ENCODE measurements around the gene CDC14B.

DNA sequence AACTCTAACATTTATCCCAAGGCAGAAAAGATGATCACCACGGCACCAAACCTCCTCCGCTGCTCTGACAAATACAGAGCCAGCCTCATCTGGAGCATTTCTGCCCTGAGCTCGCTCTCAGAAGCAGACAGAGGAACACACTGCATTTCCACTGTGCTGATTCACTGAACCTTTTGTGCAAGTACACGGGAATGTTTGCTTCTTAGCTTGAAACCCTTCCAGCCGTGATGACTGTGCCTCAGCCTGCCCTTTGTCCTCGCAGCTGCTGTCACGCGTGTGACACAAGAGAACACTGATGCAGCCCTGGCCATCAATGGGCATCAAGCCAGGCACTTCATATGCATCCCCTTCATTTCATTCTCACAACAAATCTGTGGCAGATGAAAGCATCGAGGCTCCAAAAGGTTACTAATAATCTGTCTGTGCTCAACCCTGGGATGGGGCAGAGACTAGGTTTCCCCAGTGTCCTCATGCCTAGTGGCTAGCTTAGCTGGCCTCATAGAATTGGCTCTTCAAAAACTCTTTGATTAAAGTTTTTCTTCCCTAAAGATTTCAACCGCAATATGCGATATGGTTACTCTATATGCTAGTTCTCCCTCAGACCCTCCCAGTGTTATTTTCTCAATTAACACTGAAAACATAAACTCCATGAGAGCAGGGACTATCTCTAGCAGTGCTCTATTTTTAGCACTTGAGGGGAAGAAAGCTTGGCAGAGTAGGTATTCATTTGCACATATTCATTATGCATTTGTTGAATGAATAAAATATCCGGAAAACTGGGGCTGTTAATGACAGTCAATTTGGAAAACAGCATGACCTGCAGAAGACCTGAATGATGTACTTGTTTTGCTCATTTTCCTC lies 7.3 kb downstream of the CDC14B start:
- TF ChIP-seq, protein P1, sequence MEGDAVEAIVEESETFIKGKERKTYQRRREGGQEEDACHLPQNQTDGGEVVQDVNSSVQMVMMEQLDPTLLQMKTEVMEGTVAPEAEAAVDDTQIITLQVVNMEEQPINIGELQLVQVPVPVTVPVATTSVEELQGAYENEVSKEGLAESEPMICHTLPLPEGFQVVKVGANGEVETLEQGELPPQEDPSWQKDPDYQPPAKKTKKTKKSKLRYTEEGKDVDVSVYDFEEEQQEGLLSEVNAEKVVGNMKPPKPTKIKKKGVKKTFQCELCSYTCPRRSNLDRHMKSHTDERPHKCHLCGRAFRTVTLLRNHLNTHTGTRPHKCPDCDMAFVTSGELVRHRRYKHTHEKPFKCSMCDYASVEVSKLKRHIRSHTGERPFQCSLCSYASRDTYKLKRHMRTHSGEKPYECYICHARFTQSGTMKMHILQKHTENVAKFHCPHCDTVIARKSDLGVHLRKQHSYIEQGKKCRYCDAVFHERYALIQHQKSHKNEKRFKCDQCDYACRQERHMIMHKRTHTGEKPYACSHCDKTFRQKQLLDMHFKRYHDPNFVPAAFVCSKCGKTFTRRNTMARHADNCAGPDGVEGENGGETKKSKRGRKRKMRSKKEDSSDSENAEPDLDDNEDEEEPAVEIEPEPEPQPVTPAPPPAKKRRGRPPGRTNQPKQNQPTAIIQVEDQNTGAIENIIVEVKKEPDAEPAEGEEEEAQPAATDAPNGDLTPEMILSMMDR (IDR thresholded peaks at IDR 0.05) = no peak
- no peak for TF ChIP-seq EZH2 (IDR thresholded peaks at IDR 0.05; ENCODE audit: borderline replicate concordance, insufficient read depth, low read depth, low read length, poor library complexity, severe bottlenecking)

All from B cell (primary cell).